Measurements from ENCODE around the gene TMEM238L. TPM values are rescaled to one million over a fixed set of nuclear protein-coding genes. Genes with fewer than 3 reads are reported as not detected.

TMEM238L gene
- total RNA-seq, 2 experiments from 2014 or later = not detected

GRCh38 chr17:10815319-10815718, 11.4 kb upstream of the TMEM238L start:
- Histone ChIP-seq H3K4me3 (ENCODE audit: low read length) (no peak overlapping the region), H3K27ac (ENCODE audit: low read depth in 1 of 2, low read length in 2 of 2) (no peak overlapping the region), H3K4me1 (ENCODE audit: insufficient read depth, low read length) (no peaks in the 10 kb centered on the region), H3K36me3 (ENCODE audit: insufficient read depth, low read length) (no peaks in the 10 kb centered on the region), H3K27me3 (ENCODE audit: control insufficient read depth in 1 of 2, insufficient read depth in 2 of 2, low read length in 2 of 2) (peaks cover 0 to 2% of the 10 kb centered on the region in 2 experiments), H3K9me3 (ENCODE audit: control insufficient read depth in 1 of 2, insufficient read depth in 1 of 2, low read length in 2 of 2) (no peaks in the 10 kb centered on the region)
- no peaks in the 10 kb centered on the region for H3K9me3 Mint-ChIP-seq
- no peak overlapping the region for H3K4me3 Mint-ChIP-seq
- no peaks in the 10 kb centered on the region for H3K27me3 Mint-ChIP-seq
- H3K27ac Mint-ChIP-seq = no peak overlapping the region
- DNase-seq (no peak), ATAC-seq (ENCODE audit: poor library complexity) (no peak)
- no peaks in the 10 kb centered on the region for H3K36me3 Mint-ChIP-seq (ENCODE audit: low read depth)
- intact Hi-C loops (cut with DNase I, micrococcal nuclease) = no loop called here
- ChIA-PET POLR2A (no interaction called here), CTCF (no interaction called here)
- H3K4me1 Mint-ChIP-seq (ENCODE audit: low read depth) = no peaks in the 10 kb centered on the region
- TF ChIP-seq, protein P1, sequence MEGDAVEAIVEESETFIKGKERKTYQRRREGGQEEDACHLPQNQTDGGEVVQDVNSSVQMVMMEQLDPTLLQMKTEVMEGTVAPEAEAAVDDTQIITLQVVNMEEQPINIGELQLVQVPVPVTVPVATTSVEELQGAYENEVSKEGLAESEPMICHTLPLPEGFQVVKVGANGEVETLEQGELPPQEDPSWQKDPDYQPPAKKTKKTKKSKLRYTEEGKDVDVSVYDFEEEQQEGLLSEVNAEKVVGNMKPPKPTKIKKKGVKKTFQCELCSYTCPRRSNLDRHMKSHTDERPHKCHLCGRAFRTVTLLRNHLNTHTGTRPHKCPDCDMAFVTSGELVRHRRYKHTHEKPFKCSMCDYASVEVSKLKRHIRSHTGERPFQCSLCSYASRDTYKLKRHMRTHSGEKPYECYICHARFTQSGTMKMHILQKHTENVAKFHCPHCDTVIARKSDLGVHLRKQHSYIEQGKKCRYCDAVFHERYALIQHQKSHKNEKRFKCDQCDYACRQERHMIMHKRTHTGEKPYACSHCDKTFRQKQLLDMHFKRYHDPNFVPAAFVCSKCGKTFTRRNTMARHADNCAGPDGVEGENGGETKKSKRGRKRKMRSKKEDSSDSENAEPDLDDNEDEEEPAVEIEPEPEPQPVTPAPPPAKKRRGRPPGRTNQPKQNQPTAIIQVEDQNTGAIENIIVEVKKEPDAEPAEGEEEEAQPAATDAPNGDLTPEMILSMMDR (IDR thresholded peaks at IDR 0.05) = no peak

GRCh38 chr17:10814075-10814474, 10.2 kb upstream of the TMEM238L start:
- TF ChIP-seq, protein P1 (IDR thresholded peaks at IDR 0.05) = no peak

DNA sequence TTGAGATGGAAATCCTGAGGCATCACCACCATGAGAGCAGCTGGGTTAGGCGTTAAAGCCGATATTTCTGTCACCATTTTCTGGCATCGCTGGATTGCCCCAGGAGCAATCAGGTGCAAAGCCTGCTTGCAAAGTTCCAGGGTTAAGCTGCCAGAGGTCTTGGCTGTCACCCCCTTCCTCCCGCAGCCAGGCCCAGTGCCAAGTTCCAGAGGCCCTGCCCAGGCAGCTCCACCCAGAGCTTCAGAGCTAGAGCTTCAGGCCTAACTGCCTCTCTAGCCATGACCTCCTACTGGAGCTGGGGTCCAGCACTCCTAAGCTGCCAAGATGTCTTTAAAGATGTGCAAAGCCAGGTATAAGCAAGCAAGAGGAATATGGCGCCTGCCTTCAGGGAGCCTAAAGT, 8.8 kb upstream of the TMEM238L start:
- Mint-ChIP-seq H3K27ac (no peak overlapping the region), H3K9me3 (no peaks in the 10 kb centered on the region), H3K4me3 (no peak overlapping the region), H3K36me3 (ENCODE audit: low read depth) (no peaks in the 10 kb centered on the region), H3K4me1 (ENCODE audit: low read depth) (no peaks in the 10 kb centered on the region), H3K27me3 (no peaks in the 10 kb centered on the region)
- ChIA-PET CTCF (no interaction called here), POLR2A (no interaction called here)
- Histone ChIP-seq H3K27me3 (ENCODE audit: control insufficient read depth in 1 of 2, insufficient read depth in 2 of 2, low read length in 2 of 2) (peaks cover 0 to 2% of the 10 kb centered on the region in 2 experiments), H3K9me3 (ENCODE audit: control insufficient read depth in 1 of 2, insufficient read depth in 1 of 2, low read length in 2 of 2) (no peaks in the 10 kb centered on the region), H3K4me3 (ENCODE audit: low read length) (no peak overlapping the region), H3K36me3 (ENCODE audit: insufficient read depth, low read length) (no peaks in the 10 kb centered on the region), H3K4me1 (ENCODE audit: insufficient read depth, low read length) (no peaks in the 10 kb centered on the region), H3K27ac (ENCODE audit: low read depth in 1 of 2, low read length in 2 of 2) (no peak overlapping the region)
- TF ChIP-seq, protein P1 (IDR thresholded peaks at IDR 0.05) = no peak
- DNase-seq = no peak
- intact Hi-C loops (cut with DNase I, micrococcal nuclease) = no loop called here
- ATAC-seq (ENCODE audit: poor library complexity) = no peak

More at GRCh38 chr17:10814075-10814474, 10.2 kb upstream of the TMEM238L start:
- ATAC-seq (ENCODE audit: poor library complexity) (no peak), DNase-seq (no peak)
- Mint-ChIP-seq H3K9me3 (no peaks in the 10 kb centered on the region), H3K27ac (no peak overlapping the region), H3K4me1 (ENCODE audit: low read depth) (no peaks in the 10 kb centered on the region), H3K36me3 (ENCODE audit: low read depth) (no peaks in the 10 kb centered on the region), H3K4me3 (no peak overlapping the region), H3K27me3 (no peaks in the 10 kb centered on the region)
- intact Hi-C loops (cut with DNase I, micrococcal nuclease) = no loop called here
- Histone ChIP-seq H3K27me3 (ENCODE audit: control insufficient read depth in 1 of 2, insufficient read depth in 2 of 2, low read length in 2 of 2) (peaks cover 0 to 2% of the 10 kb centered on the region in 2 experiments), H3K27ac (ENCODE audit: low read depth in 1 of 2, low read length in 2 of 2) (no peak overlapping the region), H3K9me3 (ENCODE audit: control insufficient read depth in 1 of 2, insufficient read depth in 1 of 2, low read length in 2 of 2) (no peaks in the 10 kb centered on the region), H3K4me3 (ENCODE audit: low read length) (no peak overlapping the region), H3K4me1 (ENCODE audit: insufficient read depth, low read length) (no peaks in the 10 kb centered on the region), H3K36me3 (ENCODE audit: insufficient read depth, low read length) (no peaks in the 10 kb centered on the region)
- ChIA-PET CTCF (no interaction called here), POLR2A (no interaction called here)
